Cortex of kidney (tissue), 1 donor: ENCODE data around the gene CLIC6.

ENCODE experiments used
- DNase-seq: peaks from one replicate; lab custom pipeline; 2025; lab: John Stamatoyannopoulos, UW

CLIC6 gene

DNA sequence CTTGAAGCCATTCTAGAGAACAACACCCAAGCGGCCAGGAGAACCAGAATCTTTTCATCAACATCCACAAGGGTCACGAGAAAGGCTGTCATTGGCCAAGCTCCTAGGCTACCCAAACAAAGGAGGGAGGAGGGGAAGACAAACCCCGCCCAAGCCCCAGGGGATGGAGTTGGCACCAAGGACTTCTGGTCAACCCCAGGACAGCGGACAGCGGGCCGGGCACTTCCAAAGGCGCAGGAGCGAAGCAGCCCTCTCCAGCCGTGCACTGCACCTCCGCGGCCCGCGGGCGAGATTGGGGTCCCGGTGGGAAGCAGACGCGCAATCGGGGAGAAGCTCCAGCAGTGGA, at the start of gene CLIC6:
TSS of gene CLIC6 (plus strand) at position 192 of the 346 bp plus-strand sequence. CDS start 395 bp downstream, outside the sequence.
- no peak for DNase-seq

DNA sequence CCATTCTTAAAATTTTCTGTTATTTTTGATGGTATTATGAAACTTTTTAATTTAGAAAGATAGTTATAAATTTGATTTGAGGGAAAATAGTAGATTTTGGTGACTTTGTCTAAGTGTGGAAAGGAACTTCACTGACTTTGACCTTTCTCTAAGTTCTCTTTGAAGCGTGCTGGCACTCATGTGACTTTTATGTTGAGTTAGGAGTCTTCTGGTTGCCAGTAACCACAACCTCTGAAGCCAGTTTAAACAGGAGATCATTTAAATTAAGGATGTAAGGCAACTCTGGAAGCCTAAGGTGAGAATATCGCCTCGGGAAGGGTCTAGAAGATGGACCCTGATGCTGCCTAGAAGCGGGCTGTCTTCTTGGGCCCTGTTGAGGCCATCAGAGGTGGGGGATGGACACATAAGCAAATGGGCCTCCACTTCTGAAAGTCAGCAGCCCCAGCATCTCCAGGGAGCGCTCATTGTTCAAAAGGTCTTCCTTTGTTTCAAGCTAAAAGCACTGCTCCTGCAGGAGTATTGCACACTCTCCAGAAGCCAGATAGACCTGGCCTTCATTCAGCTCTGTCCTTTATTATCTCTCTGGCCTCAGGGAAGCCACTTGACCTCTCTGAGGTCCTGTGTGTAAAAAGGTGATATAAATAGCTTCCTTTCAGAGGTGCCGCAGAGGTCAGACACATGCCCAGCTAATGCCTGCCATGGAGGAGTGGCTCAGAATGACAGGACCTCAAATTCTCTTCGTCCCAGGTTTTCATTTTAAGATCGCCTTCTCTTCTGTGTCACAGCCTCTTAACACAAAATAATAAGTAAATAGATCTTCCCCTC, 48.7 kb upstream of the CLIC6 start:
- no peak for DNase-seq

DNA sequence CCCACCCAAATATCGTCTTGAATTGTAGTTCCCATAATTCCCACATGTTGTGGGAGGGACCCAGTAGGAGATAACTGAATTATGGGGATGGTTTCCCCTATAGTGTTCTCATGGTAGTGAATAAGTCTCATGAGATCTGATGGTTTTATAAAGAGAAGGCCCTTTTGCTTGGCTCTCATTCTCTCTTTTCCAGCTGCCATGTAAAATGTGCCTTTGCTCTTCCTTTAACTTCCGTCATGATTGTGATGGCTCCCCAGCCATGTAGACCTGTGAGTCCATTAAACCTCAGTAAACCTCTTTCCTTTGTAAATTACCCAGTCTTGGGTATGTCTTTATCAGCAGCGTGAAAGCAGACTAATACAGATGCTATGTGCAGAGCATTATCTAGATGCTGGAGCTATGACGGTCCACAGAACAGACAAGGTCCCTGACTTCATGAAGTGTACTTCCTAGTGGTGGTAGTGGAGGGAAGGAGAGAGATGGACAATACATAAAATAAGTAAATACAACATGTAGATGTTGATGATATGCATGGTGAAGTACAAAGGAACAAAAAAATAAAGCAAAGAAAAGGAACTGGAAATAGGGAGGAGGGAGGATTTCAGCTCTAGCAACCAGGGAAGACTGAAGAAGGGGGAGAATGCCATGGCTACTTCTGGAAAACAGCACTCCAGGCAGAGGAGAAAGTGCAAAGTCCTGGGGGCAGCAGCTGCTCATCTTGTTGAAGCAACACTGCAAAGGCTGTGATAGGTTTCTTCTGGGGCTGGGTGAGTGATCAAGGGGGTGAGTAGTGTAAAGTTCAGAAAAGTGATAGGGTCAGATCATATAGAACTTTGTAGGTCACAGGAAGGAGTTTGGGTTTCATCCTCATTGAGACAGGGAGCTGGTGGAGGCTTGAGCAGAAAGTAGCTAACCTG, 47.1 kb upstream of the CLIC6 start:
- DNase-seq: no peak

DNA sequence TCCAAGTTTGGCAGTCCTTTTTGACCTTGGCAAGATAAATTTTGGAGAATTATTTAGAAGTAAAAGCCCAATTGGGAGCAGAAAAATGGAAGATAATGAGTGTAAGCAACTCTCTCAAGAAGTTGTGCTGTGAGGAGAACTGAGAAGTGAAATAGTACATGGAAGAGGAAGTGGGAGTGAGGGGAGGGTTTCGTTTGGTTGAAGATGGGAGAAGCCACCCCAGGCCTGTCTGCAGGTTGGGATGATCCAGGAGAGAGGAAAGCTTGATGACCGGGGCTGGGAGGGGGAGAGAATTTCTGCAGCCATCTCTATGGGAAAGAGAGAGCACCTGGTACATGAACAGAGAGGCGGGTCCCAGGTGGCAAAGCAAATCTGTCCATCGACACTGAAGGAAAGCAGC, 45.3 kb upstream of the CLIC6 start:
- no peak for DNase-seq

DNA sequence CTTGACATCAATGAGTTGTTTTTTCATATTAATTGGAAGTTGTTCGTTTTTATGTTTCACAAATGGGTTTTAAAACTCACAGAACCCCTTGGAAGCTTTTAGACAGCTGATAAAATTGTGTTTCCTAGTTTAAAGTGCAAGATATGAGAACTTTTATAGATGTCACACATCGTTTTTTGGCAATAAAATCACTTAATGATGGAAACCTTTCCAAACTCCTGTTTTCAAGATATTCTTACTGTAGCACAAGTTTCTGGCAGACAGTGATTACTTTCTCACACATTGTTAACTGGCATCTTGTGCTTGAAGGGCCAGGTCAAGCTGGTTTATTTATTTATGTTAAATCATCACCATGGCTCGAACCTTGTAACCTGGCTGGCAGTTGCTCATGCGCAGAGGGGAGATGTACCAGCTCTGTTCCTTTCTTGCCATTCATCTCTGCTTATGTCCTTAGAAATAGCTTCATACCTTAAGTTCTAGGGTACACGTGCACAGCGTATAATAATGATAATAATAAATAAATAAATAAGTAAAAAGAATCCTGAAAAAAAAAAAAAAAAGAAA, 43.7 kb upstream of the CLIC6 start:
- no peak for DNase-seq

DNA sequence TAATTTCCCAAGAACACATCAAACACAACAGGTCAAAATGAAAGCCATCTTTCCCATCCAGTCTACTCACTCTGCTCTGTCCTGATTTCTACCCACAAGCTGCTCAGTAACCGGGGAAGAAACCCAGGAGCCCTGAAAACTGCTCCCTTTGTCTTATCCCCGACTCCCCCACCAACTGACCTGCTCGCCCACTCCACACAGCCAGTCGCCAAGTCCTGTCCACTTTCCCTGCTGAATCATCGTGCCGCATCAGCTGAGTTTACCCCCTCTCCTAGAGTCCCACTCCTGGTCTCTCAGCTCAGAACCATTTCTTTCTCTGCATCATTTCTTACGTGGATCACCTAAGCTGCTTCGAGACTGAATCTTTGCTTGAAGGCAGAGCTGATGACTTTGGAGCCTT, 42.7 kb upstream of the CLIC6 start:
- DNase-seq: no peak

DNA sequence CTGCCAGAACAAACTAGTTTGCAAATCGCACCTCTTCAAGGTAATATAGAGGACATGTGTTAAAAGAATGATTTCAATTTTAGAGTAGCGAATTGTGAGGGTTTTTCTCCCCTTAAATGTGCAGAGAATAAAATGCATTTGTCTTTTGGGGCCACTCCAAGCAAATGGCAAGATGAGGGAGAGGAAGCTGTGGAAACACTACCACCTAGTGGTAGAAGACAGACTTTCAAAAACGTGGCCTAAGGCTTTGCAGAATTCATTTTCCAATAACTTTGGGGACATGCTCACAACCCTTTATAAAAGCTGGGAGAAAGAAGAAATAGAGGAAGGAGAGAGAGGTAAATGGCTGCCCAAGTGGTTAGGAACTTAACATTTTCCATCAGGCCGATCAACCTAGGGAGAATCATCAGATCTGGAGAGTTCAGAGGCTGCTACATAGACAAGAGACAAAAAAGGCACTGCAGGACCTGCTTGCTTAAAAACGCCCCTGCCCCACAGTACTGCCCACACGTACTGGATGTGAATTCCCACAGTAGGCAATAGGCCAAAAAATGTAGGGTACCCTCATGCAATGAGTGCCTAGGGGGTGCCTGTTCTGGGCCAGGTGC, 38.2 kb upstream of the CLIC6 start:
- no peak for DNase-seq

DNA sequence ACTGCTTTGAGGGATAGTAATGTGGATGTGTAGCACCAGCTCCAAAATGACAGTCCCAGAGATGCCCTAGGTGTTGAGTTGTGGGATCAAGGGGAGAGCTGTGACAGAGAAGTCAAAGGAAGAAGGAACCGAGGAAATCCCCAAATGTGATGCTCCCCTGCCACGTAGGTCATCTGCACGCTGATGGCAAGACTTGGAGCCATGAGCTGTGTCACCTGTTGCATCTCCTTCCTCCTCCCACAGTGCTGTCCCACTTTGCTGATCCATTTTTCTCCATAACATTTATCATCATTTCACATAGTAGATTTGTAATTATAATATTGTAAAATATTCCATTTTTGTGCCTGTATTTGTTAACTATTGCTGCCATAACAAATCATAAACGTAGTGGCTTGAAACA, 36.3 kb upstream of the CLIC6 start:
- DNase-seq: no peak

DNA sequence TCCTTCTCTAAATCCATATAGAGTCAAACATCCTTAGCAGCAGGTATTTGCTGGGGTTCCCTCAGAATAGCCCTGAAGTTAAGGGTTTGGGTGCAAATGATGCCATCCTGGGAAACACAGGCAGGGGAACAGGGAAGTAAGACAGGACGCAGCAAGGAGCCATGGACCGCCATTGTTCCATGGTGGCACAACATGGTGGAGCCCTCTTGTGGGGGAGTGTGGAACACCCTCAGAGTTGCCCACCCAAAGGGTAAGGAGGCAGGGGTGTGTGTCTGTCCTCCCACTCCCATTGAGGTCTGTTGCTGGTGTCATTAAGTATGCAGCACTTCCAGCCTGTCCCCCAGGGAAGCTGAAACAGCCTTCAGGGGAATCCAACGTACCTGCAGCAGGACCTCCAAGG, 33.5 kb upstream of the CLIC6 start:
- DNase-seq: no peak

DNA sequence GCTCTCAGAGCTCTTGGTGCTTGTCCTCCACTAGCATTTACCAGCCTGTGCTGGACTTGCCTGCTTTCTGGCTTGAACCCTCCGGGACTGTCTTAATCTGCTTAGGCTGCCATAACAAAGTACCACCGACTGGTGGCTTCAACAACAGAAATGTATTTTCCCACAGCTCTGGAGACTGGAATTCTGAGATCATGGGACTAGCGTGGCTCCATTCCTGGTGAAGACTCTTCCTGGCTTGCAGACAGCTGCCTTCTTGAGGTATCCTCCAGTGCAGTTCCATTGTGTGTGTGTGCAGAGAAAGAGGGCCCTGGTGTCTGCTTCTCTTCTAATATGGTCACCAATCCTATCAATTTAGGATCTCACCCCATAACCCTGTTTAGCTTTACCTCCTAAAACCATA, 31.8 kb upstream of the CLIC6 start:
- DNase-seq: no peak

DNA sequence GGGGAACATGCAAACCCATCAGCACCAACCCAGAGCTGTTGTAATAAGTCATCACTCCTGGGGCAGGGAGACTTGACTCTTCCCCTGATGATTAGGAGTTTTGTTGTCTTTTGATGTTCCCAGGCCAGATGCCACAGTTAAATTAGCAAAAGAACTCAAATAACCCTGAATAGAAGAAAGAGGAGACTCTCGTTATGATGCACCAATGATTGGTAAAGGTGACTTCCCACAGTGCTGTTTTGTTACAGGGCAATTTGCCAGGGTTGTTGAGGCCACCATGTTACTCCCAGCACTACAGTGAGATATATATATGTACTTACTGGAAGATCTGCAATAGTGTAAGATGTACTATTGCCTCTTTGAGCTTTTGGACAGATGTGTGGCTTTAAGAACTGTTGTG, 29.5 kb upstream of the CLIC6 start:
- no peak for DNase-seq

DNA sequence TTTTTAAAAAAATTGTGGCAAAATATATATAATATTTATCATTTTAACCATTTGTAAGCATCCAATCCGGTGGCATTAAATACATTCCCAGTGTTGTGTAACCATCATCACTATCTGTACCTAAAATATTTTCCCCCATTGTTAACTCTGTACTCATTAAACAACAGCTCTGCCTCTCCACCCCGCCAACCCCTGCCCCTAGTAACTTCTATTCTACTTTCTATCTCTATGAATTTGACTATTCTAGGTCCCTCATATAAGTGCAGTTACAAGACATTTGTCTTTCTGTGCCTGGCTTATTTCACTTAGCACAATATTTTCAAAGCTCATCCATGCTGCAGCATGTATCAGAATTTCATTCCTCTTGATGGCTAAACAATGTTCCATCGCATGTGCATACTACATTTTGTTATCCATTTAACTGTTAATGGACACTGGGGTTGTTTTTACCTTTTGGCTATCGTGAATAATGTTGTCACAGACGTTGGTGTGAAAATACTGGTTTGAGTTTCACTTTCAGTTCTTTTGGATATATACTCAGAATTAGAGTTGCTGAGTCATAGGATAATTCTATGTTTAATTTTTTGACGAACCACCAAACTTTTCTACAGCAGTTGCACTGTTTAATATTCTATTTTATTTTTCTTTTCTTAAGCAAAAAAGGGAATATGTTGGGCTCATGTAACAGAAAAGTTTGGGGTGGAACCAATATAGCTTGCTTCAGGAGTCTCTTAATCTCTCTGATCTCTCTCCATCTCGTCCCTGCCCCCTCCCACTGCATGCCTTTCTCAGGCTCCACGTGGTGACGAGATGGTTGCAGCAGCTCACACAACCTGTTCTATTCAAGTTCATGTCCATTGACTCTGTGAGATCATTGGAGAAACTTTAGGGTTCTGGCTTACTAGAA, 28.7 kb upstream of the CLIC6 start:
- DNase-seq: no peak

DNA sequence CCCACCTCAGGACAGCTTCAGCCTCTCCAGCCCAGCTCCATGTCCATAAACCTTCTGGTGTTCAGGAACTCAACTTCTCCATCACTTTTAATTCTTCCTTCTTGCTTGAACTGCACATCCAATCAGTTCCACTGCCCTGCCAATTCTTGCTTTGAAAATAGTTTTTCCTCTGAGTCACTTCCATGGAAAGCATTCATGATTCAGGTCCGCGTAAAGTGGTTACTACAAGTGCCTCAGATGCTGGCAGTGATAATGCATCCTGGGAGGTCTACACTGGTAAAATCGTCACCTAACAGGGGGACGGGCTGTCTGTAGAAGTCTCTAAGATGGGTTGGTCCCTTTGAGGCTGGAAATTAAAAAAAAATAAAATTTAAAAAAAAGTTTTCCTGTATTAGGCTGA, 27.9 kb upstream of the CLIC6 start:
- DNase-seq: no peak

DNA sequence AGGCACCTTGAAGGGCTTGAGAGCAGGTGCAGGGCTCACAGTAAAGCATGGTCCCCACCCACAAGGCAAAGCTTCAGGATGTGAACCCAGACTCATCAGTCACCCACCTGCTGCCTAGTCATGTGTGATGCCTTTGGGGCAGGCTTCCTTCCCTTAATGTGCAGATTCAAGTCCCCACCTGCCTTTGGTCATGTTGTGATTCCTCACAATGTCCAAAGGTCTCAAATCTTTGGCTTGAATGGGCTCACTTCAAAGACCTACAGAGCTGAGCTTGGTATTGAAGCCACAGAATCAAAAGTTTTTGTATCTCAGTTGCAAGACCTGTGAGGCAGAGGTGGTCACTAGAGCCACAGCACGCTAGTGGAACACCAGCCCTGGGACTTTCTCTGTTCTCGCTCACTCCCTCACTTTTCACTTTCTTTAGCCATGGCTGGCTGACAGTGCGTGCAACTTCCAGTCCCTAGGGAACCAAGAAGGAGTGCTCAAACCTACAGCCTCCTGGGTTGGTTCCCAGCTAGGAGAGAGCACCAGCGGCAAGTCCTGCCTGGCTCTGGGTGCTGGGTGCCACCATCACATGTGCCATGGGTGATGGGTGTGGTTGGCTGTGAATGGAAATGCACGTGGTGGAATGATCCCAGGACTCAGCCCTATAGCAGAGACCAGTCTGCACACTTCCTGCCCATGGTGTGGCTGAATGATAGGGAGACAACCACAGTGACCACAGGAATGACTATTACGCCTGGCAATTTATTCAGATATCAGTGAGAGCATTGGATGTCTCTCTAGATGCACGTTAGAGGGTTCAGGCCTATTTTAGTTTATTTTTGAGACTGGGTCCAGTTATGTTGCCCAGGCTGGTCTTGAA, 26.4 kb upstream of the CLIC6 start:
- no peak for DNase-seq

DNA sequence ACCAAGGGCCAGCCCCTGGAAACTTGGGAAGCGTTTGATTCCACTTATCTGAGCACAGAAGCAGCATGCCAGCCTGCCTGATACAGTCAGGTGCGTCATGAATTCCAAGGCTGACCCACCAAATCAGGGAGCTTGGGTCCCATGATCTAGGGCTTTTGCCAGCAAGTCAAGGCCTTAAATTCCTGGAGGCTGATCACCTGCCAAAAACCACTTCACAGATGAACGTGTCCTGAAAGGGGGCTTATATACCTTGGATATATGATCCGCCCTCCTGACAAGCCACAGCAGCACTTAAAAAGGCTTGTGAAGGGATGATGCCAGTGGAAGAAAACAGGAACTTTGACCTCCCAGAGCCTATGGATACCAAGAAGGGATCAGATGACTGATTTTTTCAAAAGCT, 24.0 kb upstream of the CLIC6 start:
- no peak for DNase-seq

DNA sequence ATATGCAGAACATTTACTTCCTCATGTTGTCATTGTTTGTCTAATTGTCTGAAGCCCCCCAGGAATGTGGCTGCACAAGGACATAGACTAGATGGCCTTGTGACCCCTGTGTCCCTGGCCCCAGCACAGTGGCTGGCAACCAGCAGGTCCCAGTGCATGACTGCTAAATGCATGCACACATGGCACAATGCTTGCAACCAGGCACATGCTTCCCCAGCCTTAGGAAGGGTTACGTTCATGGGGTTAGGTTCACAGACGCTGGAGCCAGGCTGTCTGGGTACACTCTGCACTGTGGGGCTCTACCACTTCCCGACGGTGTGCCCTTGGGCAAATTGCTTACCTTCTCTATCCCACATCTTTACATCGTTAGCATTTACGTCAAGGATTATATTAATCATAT, 21.2 kb upstream of the CLIC6 start:
- DNase-seq: no peak

DNA sequence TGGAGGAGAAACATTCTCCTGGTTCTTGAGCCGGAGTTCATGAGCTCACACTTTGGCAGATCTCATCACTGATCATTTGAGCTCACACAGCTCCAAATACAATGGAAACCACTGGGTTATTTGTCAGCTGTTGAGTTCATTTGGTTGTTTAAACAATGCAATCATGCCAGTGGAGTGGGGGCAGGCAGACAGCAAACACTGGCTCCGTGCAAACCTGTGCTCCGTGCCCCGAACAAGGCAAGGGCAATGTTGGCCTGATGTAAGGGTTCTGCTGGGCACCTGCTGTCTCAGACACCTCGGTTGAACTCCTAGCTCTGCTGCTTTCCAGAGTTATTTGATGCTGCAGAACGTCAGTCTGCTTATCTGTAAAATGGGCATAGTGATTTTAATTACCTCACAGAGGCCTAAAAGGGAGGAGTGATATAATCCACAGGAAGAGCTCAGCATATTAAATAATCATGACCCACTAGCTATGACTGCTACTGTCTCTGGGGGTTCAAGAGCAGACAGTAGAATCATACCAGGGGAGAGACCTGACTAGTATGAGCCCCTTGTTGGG, 20.0 kb upstream of the CLIC6 start:
- no peak for DNase-seq

DNA sequence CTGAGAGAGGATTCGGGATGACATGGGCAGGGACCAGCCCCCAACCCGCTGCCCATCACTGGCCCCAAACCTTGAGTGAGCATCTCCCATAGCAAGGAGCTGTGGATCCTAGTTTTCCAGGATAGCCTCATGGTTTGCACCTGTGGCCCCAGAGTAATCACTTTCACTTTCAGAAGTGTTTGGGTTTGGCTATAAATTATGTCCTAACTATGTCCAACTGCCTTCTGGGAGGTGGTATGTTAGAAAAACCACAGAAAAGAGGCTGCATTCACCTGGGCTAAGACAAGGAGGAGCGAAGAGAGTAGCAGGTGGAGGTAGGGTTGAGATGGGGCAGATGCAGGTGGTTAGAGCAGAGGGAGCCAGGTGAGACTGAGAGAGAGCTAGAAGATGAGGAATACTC, 19.4 kb upstream of the CLIC6 start:
- no peak for DNase-seq

DNA sequence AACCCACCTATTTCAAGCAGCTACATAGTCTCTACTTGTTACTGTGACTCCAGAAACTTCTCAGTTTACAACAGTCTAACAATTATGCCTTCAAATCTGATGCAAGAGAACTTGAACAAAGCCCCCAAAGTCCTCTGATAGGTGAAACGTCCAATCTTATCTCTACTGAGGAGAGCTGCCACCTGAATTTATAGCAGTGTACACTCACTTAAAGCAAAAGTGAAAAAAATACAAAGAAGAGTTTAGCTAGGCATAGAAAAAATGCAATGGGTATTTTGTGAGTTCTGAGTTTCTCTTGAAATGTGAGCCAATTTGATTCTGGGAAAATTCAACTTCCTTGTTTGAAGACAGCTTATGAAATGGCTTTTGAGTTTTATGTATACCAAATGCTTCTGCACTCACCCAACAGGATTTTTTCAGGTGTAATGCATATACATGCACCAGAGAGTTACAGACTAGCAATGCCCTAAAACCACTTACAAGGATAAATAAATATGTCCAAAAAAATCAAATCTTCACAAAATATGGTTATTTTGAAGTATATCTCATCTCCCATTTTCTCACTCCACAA, 17.8 kb upstream of the CLIC6 start:
- DNase-seq: no peak

DNA sequence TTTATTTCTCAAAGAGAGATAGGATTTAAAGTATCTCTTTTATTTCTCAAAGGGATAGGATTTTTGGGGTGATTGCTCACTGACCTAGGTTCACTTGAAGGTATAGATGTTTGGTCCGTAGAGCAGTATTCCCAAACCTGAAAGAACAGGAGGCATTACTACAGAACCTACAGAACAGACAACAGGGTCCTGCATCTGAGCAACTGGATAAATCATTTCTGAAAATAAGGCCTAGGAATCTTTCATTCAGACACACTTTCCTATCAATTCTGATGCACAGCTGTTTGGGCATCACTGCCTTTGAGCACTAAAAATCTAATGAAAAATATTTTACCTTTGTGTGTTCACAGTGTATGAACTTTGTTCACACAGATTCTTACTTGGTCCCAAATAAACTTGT, 17.2 kb upstream of the CLIC6 start:
- DNase-seq: no peak
